NCI-H510A treated with DMSO at 0.1 percent for 48 hours (cell line): ENCODE results near the gene SUSD5.
A peak's percentile ranks its signal among the peaks of the same experiment; 100 is the strongest.
"Not testable (repeated sequence)": the region's sequence is repeated elsewhere in the genome, so short reads cannot be mapped to it uniquely, and the experiment has no call there.

ENCODE experiments used
- DNase-seq: peaks from one replicate; lab custom pipeline; 2025; lab: John Stamatoyannopoulos, UW

Gene SUSD5

GRCh38 chr3:33152363-33153360 lies 65.9 kb downstream of the SUSD5 start:
- peak; percentile 9 for DNase-seq

GRCh38 chr3:33149342-33149741 lies 69.3 kb downstream of the SUSD5 start:
- DNase-seq, result no peak

- no peak for DNase-seq
Observed at GRCh38 chr3:33146791-33147445, 71.7 kb downstream of the SUSD5 start.

- no peak for DNase-seq
Observed at GRCh38 chr3:33145901-33146580, 72.6 kb downstream of the SUSD5 start.

- DNase-seq, result no peak
Observed at GRCh38 chr3:33145221-33145900, 73.2 kb downstream of the SUSD5 start.

GRCh38 chr3:33144433-33144832 lies 74.2 kb downstream of the SUSD5 start:
- DNase-seq, result no peak

GRCh38 chr3:33141006-33141405 lies 77.6 kb downstream of the SUSD5 start:
- no peak for DNase-seq

- DNase-seq, result no peak
Observed at GRCh38 chr3:33139996-33140395, 78.6 kb downstream of the SUSD5 start.

- not testable (repeated sequence) for DNase-seq
Observed at GRCh38 chr3:33139006-33139623, 79.5 kb downstream of the SUSD5 start.

- DNase-seq, result no peak
Observed at GRCh38 chr3:33137691-33138090, 80.9 kb downstream of the SUSD5 start.

- no peak for DNase-seq
Observed at GRCh38 chr3:33134026-33134625, 84.5 kb downstream of the SUSD5 start.

- DNase-seq, result no peak
Observed at GRCh38 chr3:33132019-33132360, 86.6 kb downstream of the SUSD5 start.

- DNase-seq, result peak; percentile 60
Observed at GRCh38 chr3:33131331-33132018, 87.1 kb downstream of the SUSD5 start.

- no peak for DNase-seq
Observed at GRCh38 chr3:33130144-33130543, 88.5 kb downstream of the SUSD5 start.

GRCh38 chr3:33128706-33129105 lies 89.9 kb downstream of the SUSD5 start:
- DNase-seq, result no peak

GRCh38 chr3:33125840-33126239 lies 92.8 kb downstream of the SUSD5 start:
- no peak for DNase-seq

GRCh38 chr3:33124638-33125037 lies 94.0 kb downstream of the SUSD5 start:
- DNase-seq, result no peak

GRCh38 chr3:33122991-33123390 lies 95.6 kb downstream of the SUSD5 start:
- no peak for DNase-seq

- DNase-seq, result no peak
Observed at GRCh38 chr3:33119891-33120290, 98.7 kb downstream of the SUSD5 start.

- no peak for DNase-seq
Observed at GRCh38 chr3:33117461-33117860, 101.1 kb downstream of the SUSD5 start.
